ENCODE data around the gene KCNK1. TPM values are rescaled to one million over a fixed set of nuclear protein-coding genes. Genes with fewer than 3 reads are reported as not detected.
"Not testable (repeated sequence)": the region's sequence is repeated elsewhere in the genome, so short reads cannot be mapped to it uniquely, and the experiment has no call there.

The KCNK1 gene
- total RNA-seq, 6 experiments from 2014 or later = 1.1 to 7.6 (median 3.6) TPM

DNA sequence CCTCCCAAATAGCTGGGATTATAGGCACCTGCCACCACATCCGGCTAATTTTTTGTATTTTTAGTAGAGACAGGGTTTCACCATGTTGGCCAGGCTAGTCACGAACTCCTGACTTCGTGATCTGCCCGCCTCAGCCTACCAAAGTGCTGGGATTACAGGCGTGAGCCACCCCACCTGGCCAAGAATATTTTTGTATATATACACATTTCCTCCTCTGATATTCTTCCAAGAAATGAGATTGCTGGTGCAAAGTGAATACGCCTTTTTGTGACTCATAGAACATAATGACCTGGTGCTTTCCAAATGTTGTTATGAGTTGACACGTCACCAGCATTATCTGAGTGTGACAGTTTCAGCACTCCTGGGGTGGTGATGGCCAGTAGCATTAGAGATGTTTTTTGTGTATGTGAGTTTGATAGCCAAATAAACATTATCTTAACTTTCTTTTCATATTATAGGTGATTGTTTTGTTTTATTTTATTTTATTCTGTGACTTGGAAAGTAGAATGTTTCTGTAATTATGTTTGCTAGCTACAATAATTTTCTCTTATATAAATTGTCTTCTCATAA, 54.9 kb downstream of the KCNK1 start:
- intact Hi-C loops (cut with DNase I) = no loop called here
- H3K27me3 ChIP-seq = no peaks in the 10 kb centered on the region
- H3K36me3 ChIP-seq = no peaks in the 10 kb centered on the region
- DNase-seq (no peak), ATAC-seq (peak in 1 of 4 donors; percentile 24)
- H3K4me1 ChIP-seq = peaks cover 0 to 12% (median 1%) of the 10 kb centered on the region in 4 donors
- TF ChIP-seq, protein P1, sequence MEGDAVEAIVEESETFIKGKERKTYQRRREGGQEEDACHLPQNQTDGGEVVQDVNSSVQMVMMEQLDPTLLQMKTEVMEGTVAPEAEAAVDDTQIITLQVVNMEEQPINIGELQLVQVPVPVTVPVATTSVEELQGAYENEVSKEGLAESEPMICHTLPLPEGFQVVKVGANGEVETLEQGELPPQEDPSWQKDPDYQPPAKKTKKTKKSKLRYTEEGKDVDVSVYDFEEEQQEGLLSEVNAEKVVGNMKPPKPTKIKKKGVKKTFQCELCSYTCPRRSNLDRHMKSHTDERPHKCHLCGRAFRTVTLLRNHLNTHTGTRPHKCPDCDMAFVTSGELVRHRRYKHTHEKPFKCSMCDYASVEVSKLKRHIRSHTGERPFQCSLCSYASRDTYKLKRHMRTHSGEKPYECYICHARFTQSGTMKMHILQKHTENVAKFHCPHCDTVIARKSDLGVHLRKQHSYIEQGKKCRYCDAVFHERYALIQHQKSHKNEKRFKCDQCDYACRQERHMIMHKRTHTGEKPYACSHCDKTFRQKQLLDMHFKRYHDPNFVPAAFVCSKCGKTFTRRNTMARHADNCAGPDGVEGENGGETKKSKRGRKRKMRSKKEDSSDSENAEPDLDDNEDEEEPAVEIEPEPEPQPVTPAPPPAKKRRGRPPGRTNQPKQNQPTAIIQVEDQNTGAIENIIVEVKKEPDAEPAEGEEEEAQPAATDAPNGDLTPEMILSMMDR (IDR thresholded peaks at IDR 0.05) = no peak
- TF ChIP-seq POLR2A (IDR thresholded peaks at IDR 0.05) = no peak
- no peak overlapping the region for H3K27ac ChIP-seq
- H3K4me3 ChIP-seq = no peak overlapping the region
- WGBS (ENCODE audit: insufficient coverage, low coverage, low lambda C conversion rate, missing lambda C conversion rate) = 65% methylated on average over 6 of the region's 7 CpGs
- no peaks in the 10 kb centered on the region for H3K9me3 ChIP-seq

DNA sequence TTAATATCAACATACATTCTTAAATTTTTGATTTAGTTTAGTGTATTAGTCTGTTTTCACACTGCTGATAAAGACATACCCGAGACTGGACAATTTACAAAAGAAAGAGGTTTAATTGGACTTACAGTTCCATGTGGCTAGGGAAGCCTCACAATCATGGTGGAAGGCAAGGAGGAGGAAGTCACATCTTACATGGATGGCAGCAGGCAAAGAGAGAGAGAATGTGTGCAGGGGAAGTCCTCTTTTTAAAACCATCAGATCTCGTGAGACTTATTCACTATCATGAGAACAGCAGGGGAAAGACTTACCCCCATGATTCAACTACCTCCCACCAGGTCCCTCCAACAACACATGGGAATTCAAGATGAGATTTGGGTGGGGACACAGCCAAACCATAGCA, 56.5 kb downstream of the KCNK1 start:
- H3K4me3 ChIP-seq; H3K36me3 ChIP-seq; H3K9me3 ChIP-seq; intact Hi-C loops (cut with DNase I); H3K27ac ChIP-seq; DNase-seq; ATAC-seq; H3K27me3 ChIP-seq: not testable (repeated sequence)
- WGBS (ENCODE audit: insufficient coverage, low coverage, low lambda C conversion rate, missing lambda C conversion rate) = 90% methylated on average over 1 of the region's 2 CpGs
- H3K4me1 ChIP-seq = peaks cover 0 to 16% (median 6%) of the 10 kb centered on the region in 4 donors

DNA sequence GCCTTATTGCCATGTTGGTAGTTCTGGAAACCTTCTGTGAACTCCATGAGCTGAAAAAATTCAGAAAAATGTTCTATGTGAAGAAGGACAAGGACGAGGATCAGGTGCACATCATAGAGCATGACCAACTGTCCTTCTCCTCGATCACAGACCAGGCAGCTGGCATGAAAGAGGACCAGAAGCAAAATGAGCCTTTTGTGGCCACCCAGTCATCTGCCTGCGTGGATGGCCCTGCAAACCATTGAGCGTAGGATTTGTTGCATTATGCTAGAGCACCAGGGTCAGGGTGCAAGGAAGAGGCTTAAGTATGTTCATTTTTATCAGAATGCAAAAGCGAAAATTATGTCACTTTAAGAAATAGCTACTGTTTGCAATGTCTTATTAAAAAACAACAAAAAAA, 57.4 kb downstream of the KCNK1 start:
- no peak for TF ChIP-seq POLR2A (IDR thresholded peaks at IDR 0.05)
- TF ChIP-seq, protein P1 (IDR thresholded peaks at IDR 0.05) = no peak
- H3K4me1 ChIP-seq = peaks cover 0 to 16% (median 6%) of the 10 kb centered on the region in 4 donors
- no peaks in the 10 kb centered on the region for H3K27me3 ChIP-seq
- H3K27ac ChIP-seq = no peak overlapping the region
- no peak for DNase-seq
- H3K4me3 ChIP-seq = no peak overlapping the region
- H3K9me3 ChIP-seq = no peaks in the 10 kb centered on the region
- no peak for ATAC-seq
- intact Hi-C loops (cut with DNase I) = no loop called here
- H3K36me3 ChIP-seq = no peaks in the 10 kb centered on the region
- WGBS (ENCODE audit: insufficient coverage, low coverage, low lambda C conversion rate, missing lambda C conversion rate) = 70% methylated on average over 5 of the region's 5 CpGs

DNA sequence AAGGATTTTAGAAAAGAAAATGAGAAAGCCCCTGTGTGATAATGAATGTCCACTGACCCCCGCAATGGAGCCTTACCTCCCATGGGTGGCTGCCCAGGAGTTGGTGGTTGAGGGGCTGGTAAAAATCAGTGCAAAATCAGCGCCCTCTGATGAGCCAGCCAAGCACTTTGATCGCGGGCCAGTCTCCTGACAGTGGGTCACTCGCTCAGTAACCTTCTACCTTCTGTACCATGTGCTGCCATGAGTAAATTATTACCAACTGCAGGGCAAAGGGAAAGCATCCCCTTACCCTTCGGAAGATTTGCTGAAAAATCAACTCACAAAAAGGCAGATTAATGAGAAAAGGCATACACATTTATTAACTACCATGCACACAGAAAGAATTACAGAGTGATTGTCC, 58.8 kb downstream of the KCNK1 start:
- no peaks in the 10 kb centered on the region for H3K9me3 ChIP-seq
- H3K27ac ChIP-seq = peak overlapping the region; percentile 5 to 83 (median 24)
- 32% methylated on average over 6 of the region's 6 CpGs for WGBS (ENCODE audit: insufficient coverage, low coverage, low lambda C conversion rate, missing lambda C conversion rate)
- peaks cover 0 to 16% (median 6%) of the 10 kb centered on the region in 4 donors for H3K4me1 ChIP-seq
- ATAC-seq (peak; percentile 87 to 97 (median 92)), DNase-seq (peak; percentile 60 to 72 (median 72))
- no peak for TF ChIP-seq POLR2A (IDR thresholded peaks at IDR 0.05)
- TF ChIP-seq, protein P1 (IDR thresholded peaks at IDR 0.05) = no peak
- intact Hi-C loops (cut with DNase I) = no loop called here
- H3K4me3 ChIP-seq = peak overlapping the region in 2 of 3 donors; percentile 5 to 8
- no peaks in the 10 kb centered on the region for H3K27me3 ChIP-seq
- H3K36me3 ChIP-seq = no peaks in the 10 kb centered on the region

DNA sequence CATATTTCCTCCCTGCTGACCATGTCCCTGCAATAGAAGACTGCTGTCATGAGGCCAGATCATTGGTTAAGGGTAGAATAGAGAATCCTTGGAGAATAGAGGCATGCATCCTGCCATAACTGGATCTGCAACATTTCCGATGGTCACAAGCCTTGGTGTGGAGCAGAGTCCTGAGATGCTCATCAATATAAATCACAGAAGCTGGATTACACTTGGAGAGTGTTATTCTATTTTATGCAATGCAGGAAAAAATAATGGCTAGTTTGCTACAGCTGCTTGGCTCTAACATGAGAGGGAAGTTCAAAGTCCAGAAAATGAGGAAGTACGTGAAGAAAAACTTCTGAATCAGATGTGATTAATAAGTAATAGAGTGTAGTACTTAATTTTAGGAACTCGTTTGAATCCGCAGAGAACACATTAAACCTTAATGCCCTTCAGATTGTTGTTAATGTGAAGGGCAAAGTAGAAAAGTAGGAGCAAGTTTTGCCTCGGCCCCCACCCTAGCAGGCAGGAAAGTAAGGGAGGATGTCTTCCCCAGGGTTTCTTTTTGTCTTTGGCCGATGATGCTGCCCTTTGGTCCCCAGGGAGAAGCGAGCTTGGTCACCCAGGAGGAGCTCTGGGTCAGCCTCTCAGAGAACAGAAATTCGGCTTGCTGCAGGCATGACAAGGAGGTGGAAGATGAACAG, 59.5 kb downstream of the KCNK1 start:
- H3K27ac ChIP-seq = peak overlapping the region; percentile 45 to 83 (median 60)
- H3K4me1 ChIP-seq = peaks cover 0 to 16% (median 6%) of the 10 kb centered on the region in 4 donors
- ATAC-seq (peak; percentile 50 to 79 (median 68)), DNase-seq (no peak)
- no peaks in the 10 kb centered on the region for H3K9me3 ChIP-seq
- no peaks in the 10 kb centered on the region for H3K36me3 ChIP-seq
- whole genome bisulfite sequencing (ENCODE audit: insufficient coverage, low coverage, low lambda C conversion rate, missing lambda C conversion rate) = 18% methylated on average over 7 of the region's 8 CpGs
- peak overlapping the region in 2 of 3 donors; percentile 5 to 8 for H3K4me3 ChIP-seq
- intact Hi-C loops (cut with DNase I) = no loop called here
- H3K27me3 ChIP-seq = no peaks in the 10 kb centered on the region
- TF ChIP-seq, protein P1 (IDR thresholded peaks at IDR 0.05) = no peak
- no peak for TF ChIP-seq POLR2A (IDR thresholded peaks at IDR 0.05)
